ENCODE measurements around the gene FSTL4. TPM values are rescaled to one million over a fixed set of nuclear protein-coding genes. Genes with fewer than 3 reads are reported as not detected.

FSTL4 gene
- total and polyA plus RNA-seq, 2 experiments from 2014 or later: 1.4 to 2.8 TPM

- TF ChIP-seq ZNF462 (CRISPR knock-in tag; IDR thresholded peaks at IDR 0.05) (no peak), STAT1 (IDR thresholded peaks at IDR 0.05; ENCODE audit: unreplicated experiment) (no peak), ZNF114 (CRISPR knock-in tag; IDR thresholded peaks at IDR 0.05) (no peak)
Measured at GRCh38 chr5:133228316-133228715, 384.0 kb downstream of the FSTL4 start (continued).

GRCh38 chr5:133227897-133228296 is 384.4 kb downstream of the FSTL4 start:
- no peaks in the 10 kb centered on the region for H3K79me2 ChIP-seq (replicated peaks; ENCODE audit: insufficient read depth)
- Mint-ChIP-seq H3K4me1 (peaks cover 5% of the 10 kb centered on the region; the same call in 2 of the 3 replicates), H3K27me3 (ENCODE audit: insufficient read depth, low read depth, poor library complexity) (peaks cover 8% of the 10 kb centered on the region), H3K36me3 (ENCODE audit: low read depth) (no peaks in the 10 kb centered on the region), H3K9me3 (no peaks in the 10 kb centered on the region), H3K4me3 (no peak overlapping the region), H3K27ac (no peak overlapping the region)
- no peak for DNase-seq (ENCODE audit: low spot score)
- no peaks in the 10 kb centered on the region for H4K20me1 ChIP-seq (replicated peaks; ENCODE audit: insufficient read depth)
- H3K4me2 ChIP-seq: no peak overlapping the region
- no peaks in the 10 kb centered on the region for H3F3A ChIP-seq (replicated peaks; ENCODE audit: low read depth)
- no peak overlapping the region for H3K4me3 ChIP-seq
- ATAC-seq: no peak
- no peaks in the 10 kb centered on the region for H3K27me3 ChIP-seq (ENCODE audit: insufficient read depth)
- H3K27ac ChIP-seq (ENCODE audit: low read depth): no peak overlapping the region
- no peaks in the 10 kb centered on the region for H3K36me3 ChIP-seq (ENCODE audit: insufficient read depth)
- no peak overlapping the region for H2AFZ ChIP-seq
- no peaks in the 10 kb centered on the region for H3K4me1 ChIP-seq (ENCODE audit: insufficient read depth)
- no peaks in the 10 kb centered on the region for H3K9me2 ChIP-seq (ENCODE audit: insufficient read depth)
- no peak for TF ChIP-seq STAT1 (IDR thresholded peaks at IDR 0.05; ENCODE audit: unreplicated experiment)
- no peak for TF ChIP-seq ZNF462 (CRISPR knock-in tag; IDR thresholded peaks at IDR 0.05)
- no peak for TF ChIP-seq CREB1 (CRISPR knock-in tag; IDR thresholded peaks at IDR 0.05; ENCODE audit: low read depth)
- no peak for TF ChIP-seq REST (IDR thresholded peaks at IDR 0.05; ENCODE audit: unreplicated experiment)
- TF ChIP-seq EZH2 (IDR thresholded peaks at IDR 0.05; ENCODE audit: low read depth, unreplicated experiment): no peak
